Measurements from ENCODE around the gene PARD6A.

PARD6A gene

GRCh38 chr16:67673712-67674580 is 13.2 kb downstream of the PARD6A start:
- H3K4me3 ChIP-seq (ENCODE audit: low read length): no peak overlapping the region
- no peak for DNase-seq (ENCODE audit: low read depth)
- no peak for TF ChIP-seq CTCF (conservative IDR thresholded peaks at IDR 0.05; ENCODE audit: low read depth, low read length)

- no peak overlapping the region for H3K4me3 ChIP-seq (ENCODE audit: low read length)
- DNase-seq (ENCODE audit: low read depth): no peak
- TF ChIP-seq CTCF (conservative IDR thresholded peaks at IDR 0.05; ENCODE audit: low read depth, low read length): no peak
Measured at GRCh38 chr16:67674851-67675578, 14.3 kb downstream of the PARD6A start.

- no peak for TF ChIP-seq CTCF (conservative IDR thresholded peaks at IDR 0.05; ENCODE audit: low read depth, low read length)
- DNase-seq (ENCODE audit: low read depth): no peak
- no peak overlapping the region for H3K4me3 ChIP-seq (ENCODE audit: low read length)
Measured at GRCh38 chr16:67675579-67675935, 14.8 kb downstream of the PARD6A start.

- TF ChIP-seq CTCF (conservative IDR thresholded peaks at IDR 0.05; ENCODE audit: low read depth, low read length): no peak
- no peak overlapping the region for H3K4me3 ChIP-seq (ENCODE audit: low read length)
- no peak for DNase-seq (ENCODE audit: low read depth)
Measured at GRCh38 chr16:67675999-67676398, 15.2 kb downstream of the PARD6A start.

GRCh38 chr16:67676516-67676915 is 15.8 kb downstream of the PARD6A start:
- no peak overlapping the region for H3K4me3 ChIP-seq (ENCODE audit: low read length)
- no peak for DNase-seq (ENCODE audit: low read depth)
- no peak for TF ChIP-seq CTCF (conservative IDR thresholded peaks at IDR 0.05; ENCODE audit: low read depth, low read length)

- no peak overlapping the region for H3K4me3 ChIP-seq (ENCODE audit: low read length)
- no peak for TF ChIP-seq CTCF (conservative IDR thresholded peaks at IDR 0.05; ENCODE audit: low read depth, low read length)
- DNase-seq (ENCODE audit: low read depth): no peak
Measured at GRCh38 chr16:67676939-67677338, 16.2 kb downstream of the PARD6A start.

Data from retinal pigment epithelial cell (primary cell).